GM19351 (cell line): ENCODE results near the gene OR2H1.
"Not testable (repeated sequence)": the region's sequence is repeated elsewhere in the genome, so short reads cannot be mapped to it uniquely, and the experiment has no call there.

Experiments
- ATAC-seq: cut with Tn5 transposase; IDR thresholded peaks from one replicate; pipeline ENCODE4 v1.9.1; 2021; ENCODE audit warnings: mild to moderate bottlenecking, moderate library complexity; ENCODE audit not compliant: unreplicated experiment

OR2H1 gene

GRCh38 chr6:29456971-29457370 lies at the start of gene OR2H1, which contains the start of gene OR11A1:
Gene OR2H1, plus strand, starts transcription at chr6:29457155. Its CDS starts 4,615 bp downstream, at chr6:29461770.
Gene OR11A1, minus strand, starts transcription at chr6:29457071. Its CDS starts 29,430 bp downstream, at chr6:29427641.
- ATAC-seq: no peak

GRCh38 chr6:29414588-29414987 lies 42.4 kb upstream of the OR2H1 start, which contains the start of gene OR12D1:
Gene OR12D1, plus strand, starts transcription at chr6:29414928.
- no peak for ATAC-seq

GRCh38 chr6:29419516-29419915 lies 37.4 kb upstream of the OR2H1 start:
- ATAC-seq: no peak

- no peak for ATAC-seq
These were observed 32.8 kb upstream of the OR2H1 start for GRCh38 chr6:29424168-29424567.

DNA sequence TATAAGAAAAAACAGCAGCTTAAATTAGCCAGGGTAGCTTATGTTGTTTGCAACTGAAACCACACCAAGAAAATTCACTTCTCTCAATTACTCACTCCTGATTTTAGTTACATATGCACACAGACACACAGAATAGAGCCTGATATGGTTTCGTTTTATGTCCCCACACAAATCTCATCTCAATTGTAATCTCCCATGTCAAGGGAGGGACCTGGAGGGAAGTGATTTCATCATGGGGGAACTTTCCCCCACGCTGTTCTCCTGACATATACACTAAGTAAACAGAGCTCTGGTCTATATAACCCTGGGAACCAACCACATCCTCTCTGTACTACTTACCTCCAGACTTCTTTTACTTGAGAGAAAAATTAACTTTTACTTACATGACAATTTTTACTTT lies 32.4 kb upstream of the OR2H1 start:
- no peak for ATAC-seq

DNA sequence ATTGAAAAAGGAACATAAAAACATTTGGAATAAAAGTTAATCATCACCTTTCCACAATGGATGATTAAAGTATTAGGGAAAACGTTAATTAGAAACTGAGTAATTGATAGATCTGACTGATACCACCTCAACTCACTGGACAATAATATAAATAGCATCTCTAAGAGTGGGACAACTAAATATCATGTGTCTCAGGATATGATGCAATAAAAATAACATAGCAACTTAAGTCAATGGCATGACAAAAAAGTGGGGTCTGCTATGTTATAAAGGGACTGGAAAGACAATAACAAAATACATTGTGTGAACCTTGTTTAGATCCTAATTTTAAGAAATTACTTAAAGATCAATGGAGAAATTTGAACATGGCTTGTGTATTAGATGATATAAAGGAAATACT lies 31.9 kb upstream of the OR2H1 start:
- ATAC-seq: no peak

DNA sequence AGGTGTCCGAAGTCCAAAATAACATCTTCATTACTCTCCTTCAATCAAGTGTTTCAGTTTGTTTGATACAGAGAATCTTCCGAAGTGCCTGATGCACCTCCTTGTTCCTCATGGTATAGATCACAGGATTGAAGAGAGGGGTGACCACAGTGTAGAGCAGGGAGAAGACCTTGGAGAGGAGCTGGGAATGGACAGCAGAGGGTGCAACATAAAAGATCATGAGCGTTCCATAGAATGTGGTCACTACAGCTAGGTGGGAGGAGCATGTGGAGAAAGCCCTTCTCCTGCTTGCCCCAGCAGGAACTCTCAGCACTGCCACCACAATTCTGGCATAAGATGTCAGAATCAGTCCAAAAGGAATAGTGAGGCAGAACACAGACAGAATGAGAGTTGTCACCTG lies 30.3 kb upstream of the OR2H1 start:
- no peak for ATAC-seq

GRCh38 chr6:29436730-29437129 lies 20.2 kb upstream of the OR2H1 start:
- not testable (repeated sequence) for ATAC-seq

GRCh38 chr6:29439006-29439405 lies 17.9 kb upstream of the OR2H1 start, which contains the start of gene OR10C1:
Gene OR10C1, plus strand, starts transcription at chr6:29439306. Its CDS starts 710 bp downstream, at chr6:29440016.
- no peak for ATAC-seq

DNA sequence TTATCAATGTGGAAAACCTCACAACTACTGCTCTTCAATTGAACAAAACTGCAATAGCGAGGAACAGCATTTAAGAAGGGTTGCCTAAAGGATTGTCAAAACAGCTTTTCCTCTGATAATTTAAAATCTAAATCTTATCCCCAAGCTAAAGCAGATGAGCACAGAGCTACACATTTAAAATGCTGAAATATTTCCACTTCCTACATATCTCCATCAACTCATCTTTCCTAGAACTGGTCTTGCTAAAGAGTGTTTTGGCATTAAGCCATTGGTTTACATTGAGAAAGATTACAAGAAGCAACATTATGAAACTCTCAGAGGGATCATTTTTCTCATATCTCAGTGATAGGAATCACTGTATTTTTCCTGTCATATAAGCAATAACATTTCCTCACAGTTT lies 14.2 kb upstream of the OR2H1 start:
- no peak for ATAC-seq

DNA sequence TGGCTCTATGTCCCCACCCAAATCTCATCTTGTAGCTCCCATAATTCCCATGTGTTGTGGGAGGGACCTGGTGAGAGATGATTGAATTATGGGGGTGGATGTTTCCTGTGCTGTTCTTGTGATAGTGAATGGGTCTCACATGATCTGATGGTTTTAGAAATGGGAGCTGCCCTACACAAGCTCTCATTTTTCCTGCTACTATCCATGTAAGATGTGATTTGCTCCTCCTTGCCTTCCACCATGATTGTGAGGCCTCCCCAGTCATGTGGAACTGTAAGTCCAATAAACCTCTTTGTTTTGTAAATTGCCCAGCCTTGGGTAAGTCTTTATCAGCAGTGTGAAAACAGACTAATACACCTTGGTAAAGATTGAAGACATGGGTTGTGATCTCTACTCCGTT lies 12.9 kb upstream of the OR2H1 start:
- ATAC-seq: not testable (repeated sequence)

GRCh38 chr6:29447670-29448069 lies 9.3 kb upstream of the OR2H1 start:
- no peak for ATAC-seq

DNA sequence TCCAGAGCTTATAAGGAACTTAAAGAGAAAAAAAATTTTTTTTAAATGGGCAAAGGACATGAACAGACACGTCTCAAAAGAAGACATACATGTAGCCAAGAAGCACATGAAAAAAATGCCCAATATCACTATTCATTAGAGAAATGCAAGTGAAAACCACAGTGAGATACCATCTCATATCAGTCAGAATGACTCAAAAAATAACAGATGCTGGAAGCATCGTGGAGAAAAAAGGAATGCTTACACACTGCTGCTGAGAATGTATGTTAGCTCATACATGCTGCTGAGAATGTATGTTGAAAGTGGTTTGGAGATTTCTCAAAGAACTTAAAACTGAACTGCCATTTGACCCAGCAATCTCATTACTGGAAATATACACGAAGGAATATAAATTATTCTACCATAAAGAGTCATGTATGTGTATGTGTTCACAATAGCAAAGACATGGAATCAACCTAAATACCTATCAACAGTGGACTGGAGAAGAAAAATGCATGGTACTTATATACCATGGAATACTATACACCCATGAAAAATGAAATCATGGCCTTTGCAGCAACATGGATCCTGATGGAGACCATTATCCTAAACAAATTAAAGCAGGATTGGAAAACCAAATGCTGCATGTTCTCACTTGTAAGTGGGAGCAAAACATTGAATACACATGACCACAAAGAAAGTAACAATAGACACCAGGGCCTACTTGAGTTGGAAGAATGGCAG lies 5.3 kb upstream of the OR2H1 start:
- ATAC-seq: no peak

- no peak for ATAC-seq
These were observed 4.3 kb downstream of the OR2H1 start for GRCh38 chr6:29461021-29461814.

DNA sequence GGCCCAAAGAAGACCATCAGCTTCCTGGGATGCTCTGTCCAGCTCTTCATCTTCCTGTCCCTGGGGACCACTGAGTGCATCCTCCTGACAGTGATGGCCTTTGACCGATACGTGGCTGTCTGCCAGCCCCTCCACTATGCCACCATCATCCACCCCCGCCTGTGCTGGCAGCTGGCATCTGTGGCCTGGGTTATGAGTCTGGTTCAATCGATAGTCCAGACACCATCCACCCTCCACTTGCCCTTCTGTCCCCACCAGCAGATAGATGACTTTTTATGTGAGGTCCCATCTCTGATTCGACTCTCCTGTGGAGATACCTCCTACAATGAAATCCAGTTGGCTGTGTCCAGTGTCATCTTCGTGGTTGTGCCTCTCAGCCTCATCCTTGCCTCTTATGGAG lies 5.1 kb downstream of the OR2H1 start:
- ATAC-seq: no peak

- no peak for ATAC-seq
These were observed 8.3 kb downstream of the OR2H1 start for GRCh38 chr6:29465279-29465678.

DNA sequence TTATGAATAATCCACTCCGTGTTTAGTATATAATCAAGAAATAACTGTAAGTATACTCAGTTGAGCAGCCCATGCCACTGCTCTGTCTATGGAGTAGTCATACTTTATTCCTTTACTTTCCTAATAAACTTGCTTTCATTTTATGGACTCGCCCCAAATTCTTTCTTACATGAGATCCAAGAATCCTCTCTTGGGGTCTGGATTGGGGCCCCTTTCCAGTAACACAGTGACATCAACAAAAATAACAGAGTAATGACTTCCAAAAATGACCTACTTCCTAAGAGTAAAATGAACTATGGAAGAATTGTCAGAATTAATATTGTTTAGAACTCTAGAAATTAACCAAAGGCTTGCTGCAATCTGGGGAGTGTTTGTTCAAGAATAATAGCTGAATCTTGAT lies 8.8 kb downstream of the OR2H1 start:
- no peak for ATAC-seq

GRCh38 chr6:29466241-29466640 lies 9.3 kb downstream of the OR2H1 start:
- ATAC-seq: no peak

GRCh38 chr6:29474996-29475395 lies 18.0 kb downstream of the OR2H1 start:
- no peak for ATAC-seq

GRCh38 chr6:29477923-29478450 lies 21.0 kb downstream of the OR2H1 start:
- no peak for ATAC-seq

- no peak for ATAC-seq
These were observed 21.8 kb downstream of the OR2H1 start for GRCh38 chr6:29478740-29479139.

DNA sequence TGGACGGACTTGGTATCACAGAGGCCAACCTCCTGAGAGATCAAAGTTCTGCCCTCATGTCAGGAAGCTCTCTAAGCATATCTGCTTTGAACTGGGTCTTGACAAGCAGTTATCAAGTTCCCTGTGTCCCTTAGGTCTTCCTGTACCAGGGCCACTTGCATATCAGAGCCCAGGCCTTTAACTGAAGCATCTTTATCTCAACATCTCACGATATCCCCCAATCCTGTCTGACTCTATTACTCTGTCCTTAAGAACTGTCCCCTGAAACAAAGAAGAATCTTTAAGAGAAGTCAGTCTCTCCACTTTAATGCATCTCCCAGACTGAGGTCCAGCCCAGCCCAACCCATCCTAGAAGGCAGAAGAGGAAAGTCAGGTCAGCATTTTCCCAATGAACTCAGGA lies 22.6 kb downstream of the OR2H1 start:
- no peak for ATAC-seq
